COLO829 (cell line): ENCODE measurements around the gene NACC2.

Experiments
- DNase-seq: peaks from one replicate; pipeline ENCODE4 v3.0.0; 2012; ENCODE audit warnings: low spot score

Gene NACC2

GRCh38 chr9:136010615-136011361 is 84.3 kb downstream of the NACC2 start:
- DNase-seq: no peak

GRCh38 chr9:136010176-136010575 is 84.9 kb downstream of the NACC2 start:
- no peak for DNase-seq

GRCh38 chr9:136009516-136009915 is 85.6 kb downstream of the NACC2 start:
- DNase-seq: no peak

GRCh38 chr9:136008693-136008997 is 86.4 kb downstream of the NACC2 start:
- DNase-seq: no peak

GRCh38 chr9:136007934-136008692 is 87.0 kb downstream of the NACC2 start:
- DNase-seq: peak; percentile 84

- no peak for DNase-seq
Observed at GRCh38 chr9:136007276-136007933, 87.7 kb downstream of the NACC2 start.

GRCh38 chr9:136006169-136006568 is 88.9 kb downstream of the NACC2 start:
- no peak for DNase-seq

GRCh38 chr9:136004712-136005111 is 90.4 kb downstream of the NACC2 start:
- no peak for DNase-seq

GRCh38 chr9:136004219-136004618 is 90.9 kb downstream of the NACC2 start:
- DNase-seq: no peak

GRCh38 chr9:136003411-136004218 is 91.5 kb downstream of the NACC2 start:
- no peak for DNase-seq

- no peak for DNase-seq
Observed at GRCh38 chr9:136002881-136003280, 92.2 kb downstream of the NACC2 start.

- no peak for DNase-seq
Observed at GRCh38 chr9:136002215-136002614, 92.9 kb downstream of the NACC2 start.

GRCh38 chr9:136001231-136001630 is 93.9 kb downstream of the NACC2 start:
- no peak for DNase-seq

- no peak for DNase-seq
Observed at GRCh38 chr9:135998410-135999071, 96.5 kb downstream of the NACC2 start.

GRCh38 chr9:135998016-135998380 is 97.1 kb downstream of the NACC2 start:
- DNase-seq: no peak

GRCh38 chr9:135997090-135998015 is 97.7 kb downstream of the NACC2 start:
- DNase-seq: no peak

- no peak for DNase-seq
Observed at GRCh38 chr9:135995816-135996215, 99.3 kb downstream of the NACC2 start.

- no peak for DNase-seq
Observed at GRCh38 chr9:135994501-135995192, 100.4 kb downstream of the NACC2 start.

GRCh38 chr9:135993765-135994500 is 101.2 kb downstream of the NACC2 start:
- DNase-seq: no peak

- DNase-seq: no peak
Observed at GRCh38 chr9:135993409-135993742, 101.7 kb downstream of the NACC2 start.
